Inferior parietal cortex (tissue), 1 donor: ENCODE results near the gene CASP10.

Experiments used
- DNase-seq: peaks from one replicate; pipeline ENCODE4 v3.0.0-alpha.2; 2016; ENCODE audit errors: extremely low spot score

The CASP10 gene

DNA sequence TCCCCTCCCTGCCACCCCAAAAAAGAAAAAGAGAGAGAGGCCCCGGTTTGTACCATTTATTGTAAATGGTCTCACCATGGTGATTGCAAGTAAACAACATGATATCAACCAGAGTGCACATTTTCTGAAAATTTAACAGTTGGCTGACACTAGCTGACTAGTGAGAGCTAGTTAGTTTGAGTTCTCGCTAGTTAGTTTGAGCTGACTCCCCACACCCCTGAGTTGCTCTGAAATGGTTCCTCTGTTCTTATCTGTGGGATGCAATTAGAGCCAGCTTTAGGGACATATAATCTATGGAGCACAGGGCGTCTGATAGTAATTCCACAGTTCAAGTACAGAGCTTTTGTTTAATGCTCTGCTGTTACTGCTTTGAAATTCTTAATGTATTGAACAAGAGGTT is 13.1 kb downstream of the CASP10 start:
- DNase-seq = no peak

DNA sequence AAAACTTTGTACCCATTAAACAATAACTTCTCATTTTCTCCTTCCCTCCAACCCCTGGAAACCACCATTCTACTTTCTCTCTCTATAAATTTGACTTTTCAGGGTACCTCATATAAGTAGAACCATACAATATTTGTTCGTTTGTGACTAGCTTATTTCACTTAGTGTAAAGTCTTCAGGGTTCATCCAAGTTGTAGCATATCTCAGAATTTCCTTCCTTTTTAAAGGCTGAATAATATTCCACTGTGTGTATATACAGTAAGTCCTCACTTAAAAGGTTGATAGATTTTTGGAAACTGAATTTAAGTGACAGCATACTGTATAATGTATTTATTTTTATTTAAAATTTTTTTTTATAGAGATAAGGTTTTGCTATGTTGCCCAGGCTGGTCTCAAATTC is 13.9 kb downstream of the CASP10 start:
- DNase-seq = no peak

DNA sequence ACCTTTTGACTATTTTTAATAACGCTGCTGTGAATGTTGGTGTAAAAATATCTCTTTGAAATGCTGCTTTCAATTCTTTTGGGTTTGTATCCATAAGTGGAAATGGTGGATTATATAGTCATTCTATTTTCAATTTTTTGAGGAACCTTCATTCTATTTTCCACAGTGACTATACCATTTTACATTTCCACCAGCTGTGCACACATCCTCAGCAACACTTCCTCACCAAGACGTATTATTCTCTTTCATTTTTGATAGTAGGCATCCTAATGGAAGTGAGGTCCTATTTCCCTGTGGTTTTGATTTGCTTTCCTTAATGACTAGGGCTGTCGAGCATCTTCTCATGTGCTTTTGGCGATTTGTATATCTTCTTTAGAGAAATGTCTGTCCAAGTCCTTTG is 14.8 kb downstream of the CASP10 start:
- no peak for DNase-seq

DNA sequence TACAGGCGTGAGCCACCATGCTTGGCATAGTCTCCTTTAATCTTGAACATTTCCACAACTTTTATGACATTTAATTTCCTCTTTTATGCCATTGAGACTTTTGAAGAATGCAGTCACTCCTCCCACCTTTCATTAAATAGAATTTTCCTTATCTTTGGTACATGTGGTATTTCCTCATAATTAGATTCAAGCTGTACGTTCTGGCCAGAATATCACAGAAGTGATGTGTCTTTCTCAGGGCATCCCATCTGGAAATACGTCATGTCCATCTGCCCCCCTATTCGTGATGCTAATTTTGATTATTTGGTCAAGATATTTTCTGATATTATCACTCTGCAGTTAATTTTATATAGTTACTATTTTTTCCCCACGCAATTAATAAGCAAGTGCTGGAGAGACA is 16.9 kb downstream of the CASP10 start:
- DNase-seq = no peak

DNA sequence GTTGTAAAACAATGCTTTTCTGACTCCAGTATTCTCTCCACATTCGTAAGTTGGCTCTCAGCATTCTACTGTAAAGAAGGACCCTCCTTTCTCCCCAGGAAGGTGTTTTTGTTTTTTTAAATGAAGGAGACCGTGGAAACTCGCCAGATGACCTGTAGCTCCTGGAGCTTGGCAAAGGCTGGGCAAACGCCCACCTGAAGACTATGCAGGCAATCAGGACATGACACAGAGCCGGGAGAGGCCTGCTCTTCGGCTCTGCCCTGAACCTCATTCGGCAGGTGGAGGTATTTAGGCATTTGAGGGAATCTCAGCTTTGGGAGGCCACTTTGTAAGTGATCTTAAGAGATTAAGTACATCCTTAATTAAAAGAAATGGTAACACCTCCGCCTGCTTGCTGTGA is 17.4 kb downstream of the CASP10 start:
- no peak for DNase-seq

DNA sequence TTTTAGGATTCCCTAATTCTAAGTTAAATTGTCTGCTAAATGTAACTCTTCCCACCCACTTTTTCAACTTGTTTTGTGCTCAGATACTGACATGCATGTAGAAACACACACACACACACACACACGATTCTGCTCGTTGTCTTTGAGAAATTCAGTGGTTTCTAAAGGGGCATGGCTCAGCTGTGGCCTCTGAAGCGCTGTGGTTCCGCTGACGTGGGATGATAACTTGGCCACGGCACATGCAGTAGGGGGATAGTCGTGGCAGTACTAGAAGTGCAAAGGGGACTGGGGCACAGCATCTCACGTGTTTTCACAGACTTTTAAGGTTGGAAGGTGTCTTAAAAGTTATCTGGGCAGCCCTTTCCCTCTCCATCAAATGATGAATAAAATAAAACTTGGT is 18.4 kb downstream of the CASP10 start:
- no peak for DNase-seq

DNA sequence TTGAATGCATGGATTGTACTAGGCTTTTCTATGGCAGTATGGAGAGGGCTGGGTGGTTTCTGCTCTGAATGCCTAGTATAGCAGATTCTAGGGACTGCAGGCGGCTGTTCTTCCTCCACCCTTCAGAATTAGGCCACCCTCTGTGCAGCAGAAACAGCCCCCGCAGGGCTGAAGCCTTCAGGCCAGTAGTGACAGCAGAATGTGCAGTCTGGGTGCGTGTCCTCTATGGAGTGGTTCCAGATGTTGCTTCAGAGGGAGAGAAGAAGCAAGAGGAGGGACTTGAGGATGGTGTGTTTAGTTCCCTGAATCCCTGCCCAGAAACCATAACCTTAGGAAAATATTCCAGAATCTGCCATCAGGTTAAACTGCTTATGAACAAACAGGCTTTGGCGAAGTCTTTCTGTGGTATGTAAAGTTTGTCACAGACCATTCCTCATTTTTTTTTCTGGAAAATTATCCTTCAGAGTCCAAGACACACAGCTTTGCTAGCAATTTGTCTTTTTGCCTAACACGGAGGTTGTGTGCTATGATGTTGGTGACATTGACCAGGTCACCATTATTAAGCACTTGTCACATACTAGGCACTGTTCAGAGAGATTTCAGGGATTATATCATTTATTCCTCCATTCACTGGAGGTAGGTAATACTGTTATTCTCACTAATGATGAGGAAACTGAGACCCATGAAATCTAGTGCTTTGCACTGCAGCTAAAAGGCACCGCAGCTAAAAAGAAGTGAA is 21.1 kb downstream of the CASP10 start:
- DNase-seq = no peak

DNA sequence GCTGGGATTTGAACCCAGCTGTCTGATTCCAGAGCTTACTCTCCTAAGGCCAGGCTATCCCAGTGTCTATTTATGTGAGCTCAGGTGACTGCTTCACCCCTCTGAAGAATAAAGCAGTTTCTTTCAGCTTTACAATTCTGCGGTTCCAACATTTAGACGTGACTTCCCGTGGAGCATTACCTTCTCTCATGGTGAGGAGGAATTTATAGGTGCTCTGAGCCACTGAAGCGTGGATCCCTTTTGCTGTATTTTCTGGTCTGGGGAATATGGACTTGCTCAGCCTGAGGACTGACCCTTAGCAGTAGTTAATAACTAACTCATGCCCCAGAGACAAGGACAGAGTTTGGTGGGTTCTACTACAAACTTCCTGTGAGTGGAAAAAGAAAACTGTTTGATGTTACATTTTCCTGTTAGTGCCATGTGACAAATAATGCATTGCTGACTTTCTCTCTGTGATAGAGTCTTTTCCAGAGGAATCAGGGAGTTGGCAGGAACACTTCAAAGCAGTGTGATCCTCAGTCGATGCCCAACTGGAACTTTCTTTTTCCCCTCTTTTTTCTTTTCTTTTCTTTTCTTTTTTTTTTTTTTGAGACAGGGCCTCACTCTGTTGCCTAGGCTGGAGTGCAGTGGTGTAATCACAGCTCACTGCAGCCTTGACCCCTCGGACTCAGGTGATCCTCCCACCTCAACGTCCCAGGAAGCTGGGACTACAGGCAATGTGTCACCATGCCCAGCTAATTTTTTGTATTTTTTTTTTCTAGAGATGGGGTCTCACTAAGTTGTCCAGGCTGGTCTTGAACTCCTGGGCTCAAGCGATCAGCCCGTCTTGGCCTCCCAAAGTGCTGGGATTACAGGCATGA is 21.9 kb downstream of the CASP10 start:
- no peak for DNase-seq

DNA sequence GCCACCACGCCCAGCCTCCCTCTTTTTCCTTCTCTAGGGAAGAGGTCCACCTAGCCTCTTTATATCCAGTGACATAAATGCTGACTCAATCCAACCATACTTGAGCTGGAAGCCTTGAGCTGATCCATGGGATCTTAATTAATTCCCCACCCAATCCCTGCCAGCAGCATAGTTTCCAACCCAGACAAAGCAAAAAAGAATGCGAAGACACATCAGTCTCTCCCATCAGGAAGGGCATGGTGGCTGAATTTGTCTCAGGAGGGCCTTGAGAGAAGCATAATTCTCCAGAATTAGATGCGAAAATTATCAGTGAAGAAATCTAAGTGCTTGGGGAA is 22.5 kb downstream of the CASP10 start:
- no peak for DNase-seq

DNA sequence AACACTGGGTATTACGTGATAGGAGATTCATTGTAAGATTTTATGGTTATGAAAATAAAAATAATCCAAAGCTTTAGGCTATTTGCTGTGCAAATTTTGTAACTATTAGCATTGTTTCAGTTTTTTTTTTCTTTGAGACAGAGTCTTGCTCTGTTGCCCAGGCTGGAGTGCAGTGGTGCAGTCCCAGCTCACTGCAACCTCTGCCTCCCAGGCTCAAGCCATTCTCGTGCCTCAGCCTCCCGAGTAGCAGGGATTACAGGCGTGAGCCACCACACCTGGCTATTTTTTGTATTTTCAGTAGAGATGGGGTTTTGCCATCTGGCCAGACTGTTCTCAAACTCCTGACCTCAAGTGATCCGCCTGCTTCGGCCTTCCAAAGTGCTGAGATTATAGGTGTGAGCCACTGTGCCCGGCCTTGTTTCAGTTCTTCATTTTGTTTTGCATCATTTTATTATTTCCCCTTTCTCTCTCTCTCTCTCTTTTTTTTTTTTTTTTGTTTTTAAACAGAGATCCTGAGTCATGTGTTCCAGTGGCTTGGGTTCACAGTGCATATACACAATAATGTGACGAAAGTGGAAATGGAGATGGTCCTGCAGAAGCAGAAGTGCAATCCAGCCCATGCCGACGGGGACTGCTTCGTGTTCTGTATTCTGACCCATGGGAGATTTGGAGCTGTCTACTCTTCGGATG is 25.8 kb downstream of the CASP10 start:
- DNase-seq = no peak

DNA sequence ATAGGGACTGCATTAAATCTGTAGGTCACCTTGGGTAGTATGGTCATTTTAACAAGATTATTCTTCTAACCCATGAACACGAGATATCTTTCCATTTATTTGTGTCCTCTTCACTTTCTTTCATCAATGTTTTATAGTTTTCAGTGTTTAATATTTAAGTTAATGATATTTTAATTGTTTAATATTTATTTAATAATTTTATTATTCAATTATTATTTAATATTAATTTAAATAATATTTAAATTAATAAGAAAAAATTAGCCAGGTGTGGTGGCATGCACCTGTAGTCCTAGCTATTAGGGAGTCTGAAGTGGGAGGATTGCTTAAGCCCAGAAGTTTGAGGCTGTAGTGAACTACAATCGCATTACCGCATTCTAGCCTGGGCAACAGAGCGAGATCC is 33.0 kb downstream of the CASP10 start:
- no peak for DNase-seq

DNA sequence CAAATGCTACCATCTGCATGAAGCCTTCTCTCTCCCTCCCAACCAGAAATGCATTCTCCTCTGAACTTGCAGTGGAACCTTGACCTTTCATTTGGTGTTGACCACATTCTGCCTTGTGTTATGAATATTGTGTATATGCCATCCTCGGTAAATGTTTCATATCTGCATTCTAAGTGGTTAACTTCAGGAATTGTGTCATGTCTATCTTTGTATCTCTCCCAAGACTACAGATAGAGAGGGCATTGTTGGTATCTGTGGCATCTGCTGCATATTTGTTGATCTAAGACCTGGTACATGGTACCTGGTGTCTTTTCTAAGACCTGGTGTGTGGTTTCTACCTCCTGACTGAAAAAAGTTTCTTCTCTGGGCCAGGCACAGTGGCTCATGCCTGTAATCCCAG is 34.0 kb downstream of the CASP10 start:
- DNase-seq = no peak

DNA sequence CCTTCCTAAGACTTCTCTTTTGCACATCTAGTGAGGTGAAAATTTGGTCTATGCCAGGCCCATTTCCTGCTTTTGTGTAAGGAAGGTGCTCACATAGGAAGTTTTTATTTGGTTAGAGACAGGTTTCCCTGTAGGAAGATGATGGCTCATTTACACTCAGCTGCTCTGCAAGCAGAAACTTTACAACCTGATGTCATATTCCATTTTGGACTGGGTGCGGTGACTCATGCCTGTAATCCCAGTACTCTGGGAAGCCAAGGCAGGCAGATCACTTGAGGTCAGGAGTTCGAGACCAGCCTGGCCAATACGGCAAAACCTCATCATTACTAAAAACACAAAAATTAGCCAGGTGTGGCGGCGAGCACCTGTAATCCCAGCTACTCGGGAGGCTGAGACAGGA is 35.8 kb downstream of the CASP10 start:
- DNase-seq = no peak

DNA sequence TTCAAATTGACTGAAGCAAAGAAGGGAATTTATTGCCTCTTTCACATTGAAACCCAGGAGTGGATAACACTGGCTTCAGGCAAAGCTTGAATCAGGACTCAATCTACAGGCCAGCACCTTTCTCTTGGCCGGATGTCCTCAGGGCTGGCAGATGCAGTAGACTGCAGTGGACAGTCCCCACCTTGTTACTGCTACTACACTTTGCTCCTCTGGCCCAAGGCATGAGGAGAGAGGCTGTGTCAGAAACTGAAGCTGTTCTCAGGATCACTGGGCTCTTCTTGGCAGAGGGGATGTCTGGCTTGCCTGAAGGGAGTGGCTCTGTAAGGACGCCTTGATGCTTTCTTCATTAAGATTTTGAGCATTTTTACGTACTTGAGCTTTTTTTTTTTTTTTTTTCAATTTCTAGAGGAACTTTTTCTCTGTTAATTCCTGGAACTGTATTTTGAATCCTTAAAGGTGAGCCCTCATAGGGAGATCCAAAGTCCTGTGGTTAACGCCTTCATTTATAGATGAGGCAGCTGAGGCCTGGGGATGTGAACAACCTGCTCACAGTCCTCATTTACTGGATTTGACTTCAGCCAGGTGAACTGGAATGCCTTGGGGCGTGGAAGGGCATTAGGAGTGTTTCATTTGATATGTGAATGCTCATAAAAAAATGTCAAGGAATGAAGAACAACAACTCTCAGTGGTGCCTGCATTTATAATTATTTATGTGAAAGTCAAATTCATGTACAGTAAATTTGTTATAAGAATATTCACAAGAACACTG is 36.6 kb downstream of the CASP10 start:
- no peak for DNase-seq

DNA sequence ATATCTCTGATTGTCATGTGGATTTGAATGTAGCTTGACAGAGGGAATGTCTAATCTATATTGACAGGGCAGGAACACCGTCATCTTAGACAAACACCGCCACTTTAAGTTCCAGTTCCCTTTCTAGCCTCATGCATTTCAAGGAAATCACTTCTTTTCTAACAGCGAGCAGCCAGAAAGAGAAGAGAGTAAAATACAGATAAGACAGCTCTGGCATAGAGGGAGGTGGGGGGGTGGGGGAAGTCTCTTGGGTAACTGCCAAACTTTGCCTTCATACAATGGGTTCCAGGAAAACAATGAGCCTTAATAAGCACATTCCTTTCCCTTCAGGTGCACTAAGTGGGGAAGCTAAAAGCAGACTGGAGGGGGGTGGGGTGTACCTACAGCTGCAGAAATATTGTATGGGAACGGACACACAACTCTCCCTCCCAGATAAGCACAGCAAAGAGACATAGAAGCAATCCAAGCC is 37.2 kb downstream of the CASP10 start:
- DNase-seq = no peak

DNA sequence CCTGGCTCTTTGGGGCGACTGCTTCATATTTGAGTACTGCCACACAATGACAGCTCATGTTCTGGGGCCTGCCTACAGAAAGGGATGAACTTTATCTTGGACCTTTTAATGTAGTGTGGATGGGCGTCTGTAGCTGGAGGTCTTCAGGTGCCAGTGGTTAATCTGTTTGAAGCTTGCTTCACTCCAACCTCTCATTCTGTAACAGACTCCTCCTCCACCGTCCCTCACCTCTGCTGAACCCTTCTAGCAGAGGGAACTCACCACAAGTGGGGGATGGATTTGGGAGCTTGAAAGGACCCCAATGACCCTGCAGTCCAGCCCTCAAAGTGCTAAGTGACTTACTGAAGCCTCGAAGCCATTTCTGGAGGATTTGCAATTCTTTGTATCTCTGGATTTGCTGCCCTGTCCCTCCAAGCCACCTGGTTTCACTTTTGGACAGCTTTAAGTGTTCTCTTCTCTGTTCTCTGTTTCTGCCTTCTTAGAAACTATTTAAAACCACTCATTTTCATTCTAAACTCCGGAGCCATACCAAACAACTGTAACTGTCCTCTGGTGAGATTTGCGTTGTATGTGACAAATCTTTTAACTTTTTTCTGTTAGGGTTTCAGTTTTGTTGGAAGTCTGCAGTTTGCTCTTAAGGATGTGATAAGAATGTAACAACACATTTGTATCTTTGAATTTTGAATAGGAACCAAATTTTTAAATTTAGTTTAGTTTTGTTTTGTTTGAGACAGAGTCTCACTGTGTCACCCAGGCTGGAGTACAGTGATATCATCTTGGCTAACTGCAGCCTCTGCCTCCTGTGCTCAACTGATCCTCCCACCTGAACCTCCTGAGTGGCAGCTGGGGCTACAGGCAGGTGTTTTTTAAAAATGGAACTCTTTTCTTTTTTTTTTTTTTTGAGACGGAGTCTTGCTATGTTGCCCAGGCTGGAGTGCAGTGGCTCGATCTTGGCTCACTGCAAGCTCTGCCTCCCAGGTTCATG is 40.4 kb downstream of the CASP10 start:
- DNase-seq = no peak

DNA sequence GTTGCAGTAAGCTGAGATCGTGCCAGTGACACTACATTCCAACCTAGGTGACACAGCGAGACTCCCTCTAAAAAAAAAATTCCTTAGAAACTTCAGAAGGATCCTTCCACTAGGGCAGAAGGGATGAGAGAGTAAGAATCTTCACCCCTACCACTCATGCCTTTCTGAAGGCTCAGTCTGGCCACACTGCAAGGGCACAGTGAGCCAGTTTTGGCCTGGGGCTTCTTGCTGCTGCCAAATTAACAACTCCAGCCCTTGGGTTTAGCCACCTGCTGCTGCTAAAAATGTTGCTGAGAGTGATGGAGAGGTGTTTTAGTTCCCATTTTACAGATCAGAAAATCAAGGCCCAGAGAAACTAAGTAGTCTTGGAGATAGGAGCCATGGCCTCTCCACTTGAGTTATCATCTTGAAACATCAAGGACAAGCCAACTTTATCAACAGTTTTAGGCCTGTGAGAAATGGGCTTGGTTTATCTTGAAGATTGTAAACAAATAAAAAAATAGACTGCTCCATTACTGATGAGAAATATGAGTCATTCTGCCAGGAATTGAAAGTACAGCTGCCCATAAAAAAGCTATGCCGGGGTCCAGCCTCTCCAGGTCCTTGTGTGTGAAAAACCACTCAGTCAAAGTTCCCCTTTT is 45.5 kb downstream of the CASP10 start:
- DNase-seq = no peak

DNA sequence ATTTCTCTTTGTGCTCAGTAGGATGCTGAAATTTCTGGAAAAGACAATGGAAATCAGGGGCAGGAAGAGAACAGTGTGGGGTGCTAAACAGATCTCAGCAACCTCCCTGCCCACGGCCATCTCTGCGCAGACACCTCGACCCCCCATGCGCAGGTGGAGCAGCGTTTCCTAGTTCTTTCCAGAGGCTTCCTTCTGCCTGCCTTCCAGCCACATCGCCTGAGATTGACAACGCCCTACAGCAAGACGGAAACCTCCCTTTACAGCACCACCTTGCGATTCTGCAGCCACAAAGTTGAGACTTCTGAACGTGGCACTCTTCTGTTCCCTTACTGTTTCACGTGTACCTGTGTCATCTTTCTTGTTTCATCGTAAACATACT is 46.0 kb downstream of the CASP10 start:
- no peak for DNase-seq

DNA sequence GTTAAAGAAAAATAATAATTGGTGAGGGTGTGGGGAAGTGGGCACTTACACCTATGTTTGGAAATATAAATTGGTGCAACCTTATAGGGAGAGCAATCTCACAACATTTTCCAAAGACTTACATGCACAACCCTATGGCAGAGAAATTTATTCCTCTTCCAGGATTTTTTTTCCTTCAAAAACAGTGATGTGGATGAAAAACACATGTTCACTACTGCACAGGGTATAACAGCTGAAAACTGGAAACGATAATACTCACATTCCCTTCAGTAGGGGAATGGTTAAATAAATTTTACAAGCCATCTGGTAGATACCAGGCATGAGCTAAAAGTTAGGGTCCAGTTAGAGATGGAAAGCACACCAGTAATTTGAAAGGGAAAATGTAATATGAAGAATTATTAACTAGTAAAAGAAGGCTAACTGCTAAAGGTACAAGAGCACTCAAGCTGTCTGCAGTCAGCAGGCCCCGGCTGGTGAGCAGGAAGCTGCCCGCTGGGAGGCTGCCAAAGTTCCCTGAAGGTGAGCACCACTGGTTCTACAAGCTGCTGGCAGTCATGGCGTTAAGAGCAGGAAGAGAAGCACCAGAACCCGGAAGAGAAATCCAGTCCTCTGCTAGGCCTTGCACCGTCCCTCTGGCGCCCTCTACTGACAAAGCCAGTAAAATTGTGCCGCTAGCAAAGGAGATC is 49.0 kb downstream of the CASP10 start:
- peak; percentile 66 for DNase-seq

DNA sequence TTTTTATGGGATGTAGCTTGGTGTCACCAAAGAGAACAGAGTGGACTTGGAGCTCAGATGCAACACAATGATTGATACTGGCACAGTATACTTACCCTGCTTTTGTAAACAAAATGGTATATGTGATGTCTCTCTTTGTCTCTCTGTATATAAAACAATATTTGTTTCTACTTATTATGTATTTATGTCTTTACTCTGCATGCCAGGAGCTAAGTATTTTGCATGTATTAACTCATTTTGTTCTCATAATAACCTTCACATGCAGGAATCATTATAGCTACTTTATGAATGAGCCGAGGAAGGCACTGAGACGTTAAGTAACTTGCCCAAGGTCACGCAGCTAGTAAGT is 49.5 kb downstream of the CASP10 start:
- DNase-seq = no peak
